Frontal cortex (tissue), 4 donors: ENCODE results near the gene GOLGA8R. TPM values are rescaled to one million over a fixed set of nuclear protein-coding genes. Genes with fewer than 3 reads are reported as not detected.
A peak's percentile ranks its signal among the peaks of the same experiment; 100 is the strongest.
"Not testable (repeated sequence)": the region's sequence is repeated elsewhere in the genome, so short reads cannot be mapped to it uniquely, and the experiment has no call there.

Experiments
- DNase-seq, 2 donors: peaks; one replicate each; pipeline ENCODE4 v3.0.0; 2012; ENCODE audit warnings: low spot score in 2 of 2
- FAIRE-seq: peaks from 2 replicates; lab custom pipeline; 2012; peaks lifted over from hg19 to GRCh38; lab: Jason Lieb, UNC
- total RNA-seq: library from RNA; depleted of rRNA; stranded (reverse); fragments of >200 nt; gene quantifications from one replicate; pipeline ENCODE4 v1.2.3, GENCODE V29; 2014
- donor health status: control.
- donor health status: control.
- donor health status: control.

Gene GOLGA8R, protein sequence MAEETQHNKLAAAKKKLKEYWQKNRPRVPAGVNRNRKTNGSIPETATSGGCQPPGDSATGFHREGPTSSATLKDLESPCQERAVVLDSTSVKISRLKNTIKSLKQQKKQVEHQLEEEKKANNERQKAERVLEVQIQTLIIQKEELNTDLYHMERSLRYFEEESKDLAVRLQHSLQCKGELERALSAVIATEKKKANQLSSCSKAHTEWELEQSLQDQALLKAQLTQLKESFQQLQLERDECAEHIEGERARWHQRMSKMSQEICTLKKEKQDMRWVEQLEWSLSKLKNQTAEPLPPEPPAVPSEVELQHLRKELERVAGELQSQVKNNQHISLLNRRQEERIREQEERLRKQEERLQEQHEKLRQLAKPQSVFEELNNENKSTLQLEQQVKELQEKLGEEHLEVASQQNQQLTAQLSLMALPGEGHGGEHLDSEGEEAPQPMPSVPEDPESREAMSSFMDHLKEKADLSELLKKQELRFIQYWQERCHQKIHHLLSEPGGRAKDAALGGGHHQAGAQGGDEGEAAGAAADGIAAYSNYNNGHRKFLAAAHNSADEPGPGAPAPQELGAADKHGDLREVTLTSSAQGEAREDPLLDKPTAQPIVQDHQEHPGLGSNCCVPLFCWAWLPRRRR
- total RNA-seq = 0.82 TPM

- not testable (repeated sequence) for DNase-seq, FAIRE-seq
These were observed at the start of gene GOLGA8R for GRCh38 chr15:30414160-30414559. TSS of gene GOLGA8R (minus strand) at chr15:30414260. CDS start at chr15:30414162, 98 bp downstream.

DNA sequence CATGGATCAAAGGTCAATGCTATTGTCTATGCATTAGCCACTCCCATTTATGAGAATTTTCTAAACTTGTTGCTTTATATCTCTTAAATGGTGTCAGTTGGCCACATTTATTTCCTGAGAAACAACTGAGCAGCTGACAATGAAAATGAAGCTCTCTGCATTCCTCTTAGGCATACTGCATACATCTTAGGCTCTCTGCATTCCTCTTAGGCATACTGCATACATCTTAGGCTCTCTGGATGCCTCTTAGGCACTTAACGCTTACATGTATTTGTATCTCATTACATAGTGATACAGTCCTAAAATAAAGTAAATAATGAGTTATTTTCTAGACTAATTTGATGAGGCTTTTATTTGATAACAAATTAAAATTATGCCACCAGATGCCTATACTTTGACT, 49.8 kb upstream of the GOLGA8R start:
- DNase-seq, FAIRE-seq: not testable (repeated sequence)

- peak; percentile 90 for FAIRE-seq
These were observed 48.1 kb upstream of the GOLGA8R start for GRCh38 chr15:30462176-30462575.

GRCh38 chr15:30452702-30453101, 38.6 kb upstream of the GOLGA8R start:
- not testable (repeated sequence) for DNase-seq
- FAIRE-seq = peak; percentile 51

More at GRCh38 chr15:30462176-30462575, 48.1 kb upstream of the GOLGA8R start:
- not testable (repeated sequence) for DNase-seq

GRCh38 chr15:30438348-30438747, 24.3 kb upstream of the GOLGA8R start:
- FAIRE-seq, DNase-seq: not testable (repeated sequence)

DNA sequence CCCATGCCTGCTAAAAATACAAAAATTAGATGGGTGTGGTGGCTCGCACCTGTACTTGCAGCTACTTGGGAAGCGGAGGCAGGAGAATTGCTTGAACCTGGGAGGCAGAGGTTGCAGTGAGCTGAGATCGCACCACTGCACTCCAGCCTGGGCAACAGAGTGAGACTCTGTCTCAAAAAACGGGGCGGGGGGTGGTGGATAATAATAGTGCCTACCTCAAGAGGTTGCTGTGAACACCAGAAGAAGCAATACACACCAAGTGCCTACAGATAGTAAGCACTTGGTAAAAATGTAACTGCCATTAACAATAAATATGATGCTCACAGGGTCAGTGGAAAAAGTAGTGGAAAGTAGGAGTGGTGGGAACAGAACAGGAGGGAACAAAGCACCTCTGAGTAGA, 21.8 kb upstream of the GOLGA8R start:
- FAIRE-seq, DNase-seq: not testable (repeated sequence)

DNA sequence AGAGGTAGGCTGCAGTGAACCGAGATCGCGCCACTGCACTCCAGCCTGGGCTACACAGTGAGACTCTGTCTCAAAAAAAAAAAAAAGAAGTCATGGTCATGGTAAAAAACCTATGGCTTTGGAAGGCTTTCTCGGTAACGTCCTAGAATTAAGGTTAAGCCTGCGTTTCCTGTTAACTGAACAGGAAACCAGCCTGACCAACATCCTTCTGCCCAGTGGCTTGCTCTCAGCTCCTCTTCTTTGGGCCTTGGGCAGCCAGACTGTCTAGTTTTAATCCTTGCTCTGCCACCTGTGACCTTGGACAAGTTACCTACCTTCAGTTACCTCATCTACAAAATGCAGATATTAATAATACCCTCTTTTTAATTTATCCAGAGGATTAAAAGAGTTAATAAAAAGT, 6.7 kb upstream of the GOLGA8R start:
- DNase-seq, FAIRE-seq: not testable (repeated sequence)

DNA sequence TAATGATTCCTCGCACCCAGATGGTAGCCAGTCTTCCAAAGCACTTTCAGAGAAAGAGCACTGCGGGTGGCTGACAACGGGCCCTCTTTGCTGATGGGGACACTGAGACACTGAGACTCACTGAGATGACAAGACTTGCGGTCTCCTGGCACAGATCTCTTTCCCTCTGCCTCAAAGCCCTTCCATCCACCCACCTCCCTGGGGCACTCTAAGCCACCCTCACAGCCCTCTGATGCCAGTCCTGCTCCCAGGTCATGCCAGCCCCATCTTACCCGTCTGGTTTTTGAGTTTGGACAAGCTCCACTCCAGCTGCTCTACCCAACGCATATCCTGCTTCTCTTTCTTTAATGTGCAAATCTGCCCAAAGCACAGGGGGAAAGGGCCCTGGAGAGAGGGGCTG, 6.4 kb downstream of the GOLGA8R start:
- FAIRE-seq, DNase-seq: not testable (repeated sequence)

- not testable (repeated sequence) for DNase-seq
These were observed 15.1 kb downstream of the GOLGA8R start for GRCh38 chr15:30398988-30399387.

GRCh38 chr15:30393664-30393991, 20.4 kb downstream of the GOLGA8R start:
- not testable (repeated sequence) for FAIRE-seq, DNase-seq

More at GRCh38 chr15:30398988-30399387, 15.1 kb downstream of the GOLGA8R start:
- not testable (repeated sequence) for FAIRE-seq

- not testable (repeated sequence) for FAIRE-seq, DNase-seq
These were observed 21.0 kb downstream of the GOLGA8R start, which contains the start of gene CHRFAM7A for GRCh38 chr15:30392766-30393663. TSS of gene CHRFAM7A (minus strand) at chr15:30393540. CDS start at chr15:30383351, 10,189 bp downstream.

GRCh38 chr15:30386318-30386887, 27.7 kb downstream of the GOLGA8R start:
- DNase-seq, FAIRE-seq: not testable (repeated sequence)

DNA sequence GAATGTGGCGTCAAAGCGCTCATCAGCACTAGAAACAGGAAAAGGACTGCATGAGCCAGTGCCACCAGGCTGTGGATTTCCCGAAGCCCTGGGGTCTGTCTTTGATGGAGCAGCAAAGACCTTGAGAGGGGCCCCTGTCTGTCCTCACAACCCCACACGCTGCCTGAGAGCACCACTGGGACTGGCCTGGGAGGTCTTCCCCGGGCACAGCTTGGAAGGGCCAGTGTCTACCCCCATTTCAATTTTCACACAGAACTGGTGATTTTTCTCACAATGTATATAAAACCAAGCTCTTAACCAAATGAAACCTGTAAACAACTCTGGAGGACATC, 37.0 kb downstream of the GOLGA8R start:
- not testable (repeated sequence) for FAIRE-seq, DNase-seq

GRCh38 chr15:30376375-30377081, 37.5 kb downstream of the GOLGA8R start:
- not testable (repeated sequence) for DNase-seq, FAIRE-seq

DNA sequence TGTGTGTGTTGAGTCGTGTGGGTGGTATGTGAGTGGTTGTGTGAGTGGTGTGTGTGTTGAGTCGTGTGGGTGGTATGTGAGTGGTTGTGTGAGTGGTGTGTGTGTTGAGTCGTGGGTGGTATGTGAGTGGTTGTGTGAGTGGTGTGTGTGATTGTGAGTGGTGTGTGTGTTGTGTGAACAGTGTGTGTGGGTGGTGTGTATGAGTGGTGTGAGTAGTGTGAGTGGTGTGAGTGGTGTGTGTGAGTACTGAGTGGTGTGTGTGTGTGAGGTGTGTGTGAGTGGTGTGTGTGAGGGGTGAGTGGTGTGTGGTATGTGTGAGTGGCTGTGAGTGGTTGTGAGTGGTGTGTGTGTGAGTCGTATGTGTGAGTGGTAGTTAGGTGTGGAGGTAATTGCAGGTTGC, 38.2 kb downstream of the GOLGA8R start:
- DNase-seq, FAIRE-seq: not testable (repeated sequence)

GRCh38 chr15:30374862-30375261, 39.2 kb downstream of the GOLGA8R start:
- FAIRE-seq, DNase-seq: not testable (repeated sequence)

DNA sequence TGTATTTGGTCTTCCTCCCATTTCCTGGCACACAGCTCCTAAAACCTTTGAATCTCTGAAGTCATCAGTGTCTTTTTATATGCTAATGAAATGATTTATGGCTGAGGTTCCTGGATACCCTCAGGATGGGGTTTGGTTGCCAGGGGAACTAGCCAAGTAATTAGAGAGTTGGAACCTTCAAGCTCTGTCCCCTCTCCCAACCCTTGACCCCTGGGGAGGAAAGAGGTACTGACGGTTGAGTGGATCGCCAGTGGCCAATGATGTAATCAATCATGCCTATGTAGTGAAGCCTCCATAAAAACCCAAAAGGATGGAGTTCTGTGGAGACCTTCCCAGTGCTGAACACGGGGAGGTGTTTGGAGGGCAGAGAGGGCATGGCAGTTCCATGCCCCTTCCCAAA, 45.8 kb downstream of the GOLGA8R start:
- FAIRE-seq, DNase-seq: not testable (repeated sequence)

GRCh38 chr15:30367246-30367645, 46.8 kb downstream of the GOLGA8R start:
- not testable (repeated sequence) for DNase-seq, FAIRE-seq

DNA sequence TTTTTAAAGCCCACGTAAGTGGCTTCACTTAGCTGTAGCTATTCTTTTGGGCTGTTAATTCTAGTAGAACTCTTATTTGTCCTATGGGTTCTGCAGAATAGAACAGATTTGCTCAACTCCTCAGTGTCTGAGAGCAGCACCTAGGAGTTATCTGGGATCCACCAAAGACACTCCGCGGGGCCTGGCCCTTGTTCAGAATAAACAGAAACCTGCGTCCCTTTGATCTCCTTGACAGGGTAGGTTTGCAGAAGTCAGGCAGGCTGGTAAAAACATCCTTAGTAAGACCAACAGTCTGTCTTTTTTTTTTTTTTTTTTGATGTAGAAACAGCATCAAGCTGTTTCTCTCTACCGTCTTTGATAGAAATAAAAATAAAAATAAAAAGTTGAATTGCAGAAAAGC, 52.7 kb downstream of the GOLGA8R start:
- DNase-seq, FAIRE-seq: not testable (repeated sequence)
